GM15510 (cell line): ENCODE results near the gene C16orf78.

ENCODE experiments used
- POLR2A ChIP-seq: IDR thresholded peaks from 3 replicates; pipeline ENCODE4 v1.6.1; 2011; ENCODE audit warnings: borderline replicate concordance; ENCODE audit not compliant: insufficient read length; ENCODE audit errors: extremely low read depth

Gene C16orf78

DNA sequence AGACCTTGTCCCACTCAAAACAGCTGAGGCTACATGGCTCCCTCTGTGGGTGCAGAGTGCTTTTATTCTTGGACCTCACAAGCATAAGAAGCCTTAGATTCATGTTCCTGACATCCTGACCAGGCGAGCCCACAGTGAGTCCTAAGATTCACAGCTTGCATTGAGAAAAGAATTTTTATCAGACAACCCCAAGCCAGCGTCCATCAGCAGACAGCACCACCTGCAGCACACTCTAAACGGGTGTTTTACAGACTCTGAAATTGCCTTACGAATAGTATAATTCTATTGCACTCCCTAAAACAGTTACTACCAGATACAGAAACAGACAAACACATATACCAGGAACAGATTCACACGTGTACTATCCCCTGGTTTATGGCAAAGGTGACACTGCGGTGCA lies 31.9 kb downstream of the C16orf78 start:
- no peak for TF ChIP-seq POLR2A

- TF ChIP-seq POLR2A = no peak
Observed at GRCh38 chr16:49407873-49408550, 34.4 kb downstream of the C16orf78 start.

DNA sequence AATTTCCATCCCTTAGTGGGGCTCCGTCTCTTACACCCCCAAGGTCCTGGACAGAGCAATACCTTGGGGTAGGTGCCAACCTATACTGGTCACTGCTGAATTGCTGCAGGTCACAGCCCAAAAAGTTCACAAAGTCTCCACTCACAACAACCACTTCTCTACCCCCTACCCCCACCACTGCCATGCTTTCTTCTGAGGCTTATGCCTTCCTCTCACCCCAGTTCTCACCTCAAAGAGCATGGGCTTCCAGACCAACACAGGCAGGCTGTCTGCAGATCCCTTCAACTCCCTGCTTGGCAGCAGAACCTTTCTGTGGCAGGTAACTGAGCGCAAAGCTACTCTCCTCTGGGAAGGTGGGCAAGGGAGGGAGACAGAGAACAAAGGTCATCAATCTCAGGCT lies 35.5 kb downstream of the C16orf78 start:
- TF ChIP-seq POLR2A = no peak

DNA sequence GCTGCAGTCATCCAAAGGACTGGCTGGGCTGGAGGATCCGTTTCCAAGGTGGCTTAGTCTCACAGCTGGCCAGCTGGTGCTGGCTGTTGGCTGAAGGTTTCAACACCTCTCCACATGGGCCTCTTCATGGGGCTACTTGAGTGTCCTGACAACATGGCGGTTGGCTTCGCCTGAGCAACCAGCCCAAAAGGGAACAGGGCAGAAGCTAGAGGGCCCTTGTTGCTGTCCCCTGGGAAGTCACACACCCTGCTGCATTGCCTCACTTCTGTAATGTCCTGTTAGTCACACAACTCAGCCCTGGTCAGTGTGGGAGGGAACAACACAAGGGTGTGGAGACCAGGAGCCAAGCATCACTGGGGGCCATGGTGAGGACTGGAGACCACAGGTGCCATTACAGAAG lies 36.6 kb downstream of the C16orf78 start:
- no peak for TF ChIP-seq POLR2A

GRCh38 chr16:49411121-49411970 lies 37.7 kb downstream of the C16orf78 start:
- TF ChIP-seq POLR2A = no peak

GRCh38 chr16:49414671-49415070 lies 41.1 kb downstream of the C16orf78 start:
- no peak for TF ChIP-seq POLR2A

- no peak for TF ChIP-seq POLR2A
Observed at GRCh38 chr16:49415083-49415482, 41.5 kb downstream of the C16orf78 start.

- no peak for TF ChIP-seq POLR2A
Observed at GRCh38 chr16:49416001-49416675, 42.5 kb downstream of the C16orf78 start.

- TF ChIP-seq POLR2A = no peak
Observed at GRCh38 chr16:49417354-49417753, 43.8 kb downstream of the C16orf78 start.

DNA sequence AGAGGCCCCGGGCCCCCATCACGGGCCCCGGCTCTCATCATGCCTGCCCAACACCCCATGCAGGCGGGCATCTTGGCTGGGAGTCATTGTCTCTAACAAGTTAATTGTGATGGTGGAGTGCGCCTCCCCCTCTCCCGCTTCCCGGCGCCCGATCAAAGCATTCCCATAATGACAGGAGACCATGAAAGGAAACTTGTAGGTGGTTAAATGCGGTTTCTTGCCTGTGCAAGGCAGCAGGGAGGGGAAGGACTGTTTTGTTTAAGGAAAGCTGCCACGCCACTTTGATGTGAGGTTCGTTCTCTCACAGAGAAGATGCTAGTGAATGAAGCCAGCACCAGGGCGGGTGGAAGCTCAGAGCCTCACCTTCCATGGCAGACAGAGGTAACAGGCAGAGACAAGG lies 45.4 kb downstream of the C16orf78 start:
- no peak for TF ChIP-seq POLR2A

- no peak for TF ChIP-seq POLR2A
Observed at GRCh38 chr16:49419862-49420261, 46.3 kb downstream of the C16orf78 start.

GRCh38 chr16:49422896-49423295 lies 49.3 kb downstream of the C16orf78 start:
- TF ChIP-seq POLR2A = no peak

DNA sequence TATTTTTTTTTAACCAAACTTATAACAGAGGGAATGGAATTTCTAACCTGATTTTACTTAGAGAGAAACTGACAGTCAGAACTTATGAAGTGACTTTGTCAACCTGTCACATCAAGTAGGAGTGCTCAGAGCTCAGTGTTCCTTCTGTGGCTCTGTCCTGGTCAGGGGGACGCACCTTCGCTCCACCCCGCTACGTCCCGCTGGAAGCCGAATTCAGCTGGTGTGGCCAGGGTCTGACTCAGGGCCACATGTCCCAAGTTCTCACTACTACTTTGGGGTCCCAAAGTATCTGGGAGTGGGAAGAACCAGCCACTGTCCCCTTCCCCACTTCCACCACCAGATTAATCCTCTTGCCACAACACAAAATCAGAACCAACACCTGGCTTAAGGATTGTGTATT lies 51.4 kb downstream of the C16orf78 start:
- no peak for TF ChIP-seq POLR2A

DNA sequence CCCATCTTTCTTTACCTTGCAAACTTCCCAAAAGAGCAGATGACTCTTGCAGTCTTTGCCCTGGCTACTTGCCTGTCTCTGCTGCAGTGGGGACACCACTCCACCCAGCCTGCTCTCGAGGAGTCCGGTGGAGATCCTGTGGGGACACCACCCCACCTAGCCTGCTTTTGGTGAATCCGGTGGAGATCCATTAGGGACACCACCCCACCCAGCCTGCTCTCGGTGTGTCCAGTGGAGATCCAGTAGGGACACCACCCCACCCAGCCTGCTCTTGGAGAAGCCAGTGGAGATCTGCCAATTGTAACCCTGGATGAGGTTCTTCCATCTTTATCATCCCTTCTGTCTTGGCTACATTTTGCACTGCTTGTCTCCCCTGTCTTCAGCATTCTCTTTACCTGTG lies 54.2 kb downstream of the C16orf78 start:
- TF ChIP-seq POLR2A = no peak

DNA sequence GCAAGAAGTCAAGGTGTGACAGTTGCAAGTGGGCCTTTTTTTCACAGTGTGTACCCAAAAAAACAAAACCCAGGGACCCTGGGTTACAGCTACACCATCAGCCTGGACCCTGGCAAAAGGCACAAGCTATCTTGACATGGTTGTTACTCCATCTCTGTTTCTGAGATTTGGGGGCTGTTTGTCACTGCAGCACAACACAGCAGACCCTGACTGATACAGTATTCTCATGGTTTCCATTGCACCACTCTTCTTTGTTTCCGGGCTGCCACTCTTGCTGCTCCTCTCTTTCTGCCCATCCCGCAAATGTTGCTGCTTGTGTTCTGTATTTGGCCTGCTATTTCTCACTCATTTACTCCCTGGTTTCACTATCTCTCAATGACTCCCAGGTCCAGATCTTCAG lies 55.2 kb downstream of the C16orf78 start:
- no peak for TF ChIP-seq POLR2A
